GM20000 (cell line): ENCODE data around the gene ESPN.

Experiments used
- DNase-seq: peaks from one replicate; pipeline ENCODE4 v3.0.0; 2012; ENCODE audit warnings: low spot score
- CTCF ChIP-seq: IDR thresholded peaks from 2 replicates; pipeline ENCODE4 v1.5.1; 2012; ENCODE audit warnings: mild to moderate bottlenecking, control low read depth; ENCODE audit errors: extremely low read depth, missing control alignments

ESPN gene

GRCh38 chr1:6471970-6472368 is 47.4 kb downstream of the ESPN start:
- no peak for DNase-seq
- no peak for TF ChIP-seq CTCF

- peak; percentile 24 for TF ChIP-seq CTCF
- no peak for DNase-seq
Observed at GRCh38 chr1:6472391-6472790, 47.8 kb downstream of the ESPN start.

GRCh38 chr1:6473156-6473555 is 48.6 kb downstream of the ESPN start:
- DNase-seq = no peak
- no peak for TF ChIP-seq CTCF

GRCh38 chr1:6473974-6474814 is 49.6 kb downstream of the ESPN start:
- TF ChIP-seq CTCF = no peak
- DNase-seq = no peak

- TF ChIP-seq CTCF = no peak
- DNase-seq = no peak
Observed at GRCh38 chr1:6474815-6475282, 50.3 kb downstream of the ESPN start.

- DNase-seq = peak; percentile 92
- peak; percentile 98 for TF ChIP-seq CTCF
Observed at GRCh38 chr1:6475381-6476133, 51.0 kb downstream of the ESPN start.

GRCh38 chr1:6476483-6476882 is 51.9 kb downstream of the ESPN start:
- TF ChIP-seq CTCF = no peak
- DNase-seq = no peak
